ENCODE measurements around the gene FAM181B.

DNA sequence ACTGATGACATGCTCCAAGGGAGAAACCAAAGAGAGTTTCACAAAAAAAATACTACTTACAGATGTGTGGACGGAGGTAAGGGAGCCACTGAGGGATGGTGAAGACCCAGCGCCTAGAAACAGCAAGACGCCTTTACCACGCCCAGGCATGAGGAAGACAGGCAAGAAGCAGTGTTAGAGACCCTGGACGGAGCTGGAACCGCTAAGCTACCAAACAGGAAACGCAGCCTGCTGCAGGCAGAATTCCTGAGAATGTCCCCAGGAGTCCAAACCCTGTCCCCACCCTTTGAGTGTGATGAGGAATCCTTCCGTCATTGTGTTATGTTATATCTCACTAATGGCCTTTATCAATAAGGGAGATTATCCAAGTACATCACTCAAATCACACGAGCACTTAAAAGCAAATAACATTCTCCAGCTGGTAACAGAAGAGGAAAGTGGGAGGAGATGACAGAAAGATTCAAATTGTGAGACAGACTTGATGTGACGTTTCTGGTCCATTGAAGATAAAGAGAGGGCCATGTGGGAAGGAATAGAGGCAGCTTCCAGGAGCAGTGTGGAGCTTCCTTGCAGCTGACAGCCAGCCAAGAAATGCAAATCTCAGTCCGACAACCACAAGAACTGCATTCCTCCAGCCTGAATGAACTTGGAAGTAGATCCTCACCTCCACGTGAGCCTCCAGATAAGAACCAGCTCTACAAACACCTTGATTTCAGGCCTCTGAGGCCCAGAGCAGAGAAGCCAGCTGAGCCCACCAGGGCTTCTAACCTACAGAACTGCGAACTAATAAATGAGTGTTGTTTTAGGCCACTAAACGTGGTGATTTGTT, 19.1 kb downstream of the FAM181B start:
- TF ChIP-seq SUZ12 (IDR thresholded peaks at IDR 0.05; ENCODE audit: extremely low read depth, insufficient read depth, insufficient read length) (no peak), ZNF274 (IDR thresholded peaks at IDR 0.05; ENCODE audit: low read depth, low read length) (no peak)

All from NT2/D1 (cell line).